ENCODE measurements around the gene GAB2. TPM values are rescaled to one million over a fixed set of nuclear protein-coding genes. Genes with fewer than 3 reads are reported as not detected.

The GAB2 gene
- total RNA-seq, 1 donor from 2014 or later, result 22.4 TPM

GRCh38 chr11:78346799-78347198 is 70.8 kb downstream of the GAB2 start:
- intact Hi-C loops (cut with micrococcal nuclease), result no loop called here
- DNase-seq, result no peak
- no peak overlapping the region for H3K27ac Mint-ChIP-seq
- no peaks in the 10 kb centered on the region for H3K27me3 Mint-ChIP-seq
- peaks cover 3% of the 10 kb centered on the region for H3K36me3 Mint-ChIP-seq (ENCODE audit: low read depth)
- H3K9me3 Mint-ChIP-seq, result no peaks in the 10 kb centered on the region
- ChIA-PET POLR2A (no interaction called here), CTCF (interaction anchor here (0.7 kb wide), 1 partner anchor 196 kb away, joined by 3 read pairs; no protein-coding TSS in a partner anchor)
- H3K4me3 Mint-ChIP-seq, result no peak overlapping the region
- peaks cover 47% of the 10 kb centered on the region for H3K4me1 Mint-ChIP-seq
- TF ChIP-seq CTCF (IDR thresholded peaks at IDR 0.05), result no peak
- no peak for ATAC-seq (ENCODE audit: low read depth)

- ChIA-PET CTCF (no interaction called here), POLR2A (no interaction called here)
- ATAC-seq (ENCODE audit: low read depth), result no peak
- H3K4me3 Mint-ChIP-seq, result no peak overlapping the region
- no peaks in the 10 kb centered on the region for H3K27me3 Mint-ChIP-seq
- no peaks in the 10 kb centered on the region for H3K9me3 Mint-ChIP-seq
- no peak for DNase-seq
- intact Hi-C loops (cut with micrococcal nuclease), result no loop called here
- no peak for TF ChIP-seq CTCF (IDR thresholded peaks at IDR 0.05)
- H3K36me3 Mint-ChIP-seq (ENCODE audit: low read depth), result peaks cover 3% of the 10 kb centered on the region
- H3K27ac Mint-ChIP-seq, result no peak overlapping the region
- H3K4me1 Mint-ChIP-seq, result peaks cover 34% of the 10 kb centered on the region
Measured at GRCh38 chr11:78345450-78345849, 72.2 kb downstream of the GAB2 start.

GRCh38 chr11:78344676-78345075 is 72.9 kb downstream of the GAB2 start:
- TF ChIP-seq CTCF (IDR thresholded peaks at IDR 0.05), result no peak
- intact Hi-C loops (cut with micrococcal nuclease), result no loop called here
- ChIA-PET CTCF (no interaction called here), POLR2A (no interaction called here)
- H3K4me3 Mint-ChIP-seq, result no peak overlapping the region
- no peak overlapping the region for H3K27ac Mint-ChIP-seq
- no peak for ATAC-seq (ENCODE audit: low read depth)
- no peaks in the 10 kb centered on the region for H3K9me3 Mint-ChIP-seq
- peaks cover 27% of the 10 kb centered on the region for H3K4me1 Mint-ChIP-seq
- no peak for DNase-seq
- peaks cover 3% of the 10 kb centered on the region for H3K36me3 Mint-ChIP-seq (ENCODE audit: low read depth)
- no peaks in the 10 kb centered on the region for H3K27me3 Mint-ChIP-seq

- no peak overlapping the region for H3K4me3 Mint-ChIP-seq
- peaks cover 3% of the 10 kb centered on the region for H3K36me3 Mint-ChIP-seq (ENCODE audit: low read depth)
- POLR2A ChIA-PET, result no interaction called here
- TF ChIP-seq CTCF (IDR thresholded peaks at IDR 0.05), result no peak
- intact Hi-C loops (cut with micrococcal nuclease), result no loop called here
- H3K27ac Mint-ChIP-seq, result no peak overlapping the region
- ATAC-seq (ENCODE audit: low read depth) (no peak), DNase-seq (no peak)
- H3K4me1 Mint-ChIP-seq, result peaks cover 21% of the 10 kb centered on the region
- CTCF ChIA-PET, result no interaction called here
- no peaks in the 10 kb centered on the region for H3K9me3 Mint-ChIP-seq
- H3K27me3 Mint-ChIP-seq, result no peaks in the 10 kb centered on the region
Measured at GRCh38 chr11:78344094-78344493, 73.5 kb downstream of the GAB2 start.

GRCh38 chr11:78343303-78343702 is 74.3 kb downstream of the GAB2 start:
- POLR2A ChIA-PET, result no interaction called here
- Mint-ChIP-seq H3K27ac (no peak overlapping the region), H3K9me3 (no peaks in the 10 kb centered on the region), H3K4me1 (peaks cover 15% of the 10 kb centered on the region), H3K36me3 (ENCODE audit: low read depth) (peaks cover 3% of the 10 kb centered on the region), H3K27me3 (no peaks in the 10 kb centered on the region), H3K4me3 (no peak overlapping the region)
- no peak for TF ChIP-seq CTCF (IDR thresholded peaks at IDR 0.05)
- ATAC-seq (ENCODE audit: low read depth) (no peak), DNase-seq (no peak)
- CTCF ChIA-PET, result no interaction called here
- intact Hi-C loops (cut with micrococcal nuclease), result no loop called here
